HG02884 (cell line): ENCODE results near the gene DRAXIN.

ENCODE experiments used
- ATAC-seq: cut with Tn5 transposase; IDR thresholded peaks from one replicate; pipeline ENCODE4 v1.9.1; 2021; ENCODE audit warnings: mild to moderate bottlenecking, moderate library complexity; ENCODE audit not compliant: unreplicated experiment

Gene DRAXIN

DNA sequence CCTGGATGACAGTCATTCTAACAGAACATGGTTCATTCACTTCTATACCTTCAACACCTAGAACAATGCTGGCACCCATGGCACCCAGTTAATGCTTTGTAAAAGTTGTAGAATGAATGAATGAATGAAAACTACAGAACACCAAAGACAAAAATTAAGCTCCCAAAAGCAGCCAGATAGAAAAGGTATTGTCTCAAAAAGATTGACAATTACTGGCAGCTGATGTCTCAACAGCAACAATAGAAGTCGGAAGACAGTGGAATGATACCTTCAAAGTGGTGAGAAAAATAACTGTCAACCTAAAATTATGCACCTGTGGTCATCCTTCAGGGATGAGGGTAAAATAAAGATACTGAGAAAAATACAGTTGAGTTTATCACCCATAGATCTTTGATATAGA lies 65.5 kb downstream of the DRAXIN start:
- ATAC-seq = no peak

DNA sequence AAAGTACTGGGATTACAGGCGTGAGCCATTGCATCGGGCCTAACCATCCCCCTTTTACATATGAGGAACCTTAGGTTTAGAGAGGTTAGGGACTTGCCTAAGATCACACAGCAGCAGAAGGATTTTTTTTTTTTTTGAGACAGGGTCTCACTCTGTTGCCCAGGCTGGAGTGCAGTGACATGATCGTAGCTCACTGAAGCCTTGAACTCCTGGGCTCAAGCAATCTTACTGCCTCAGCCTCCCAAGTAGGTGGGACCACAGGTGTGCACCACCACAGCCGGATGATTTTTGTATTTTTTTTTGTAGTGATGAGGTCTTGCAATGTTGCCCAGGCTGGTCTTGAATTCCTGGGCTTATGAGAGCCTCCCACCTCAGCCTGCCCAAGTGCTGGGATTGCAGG lies 68.3 kb downstream of the DRAXIN start:
- no peak for ATAC-seq

DNA sequence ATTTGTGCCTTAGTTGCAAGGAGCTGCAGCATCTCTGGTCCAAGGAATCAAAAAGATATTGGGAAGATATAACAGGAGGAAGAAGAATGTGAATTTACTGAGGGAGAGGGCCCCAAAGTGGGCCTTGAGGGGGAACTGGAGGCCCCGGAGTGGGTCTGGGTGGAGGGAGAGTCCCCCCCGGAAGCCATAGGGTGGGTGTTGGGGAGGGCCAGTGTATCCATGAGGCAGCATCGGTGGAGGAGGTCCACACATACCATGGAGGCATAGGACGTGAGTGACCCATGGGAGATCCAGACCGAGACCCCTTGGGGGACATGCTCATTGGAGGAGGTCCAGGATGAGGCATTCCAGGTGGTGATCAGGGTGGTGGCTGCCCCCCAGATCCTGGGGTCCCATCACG lies 69.8 kb downstream of the DRAXIN start:
- no peak for ATAC-seq

DNA sequence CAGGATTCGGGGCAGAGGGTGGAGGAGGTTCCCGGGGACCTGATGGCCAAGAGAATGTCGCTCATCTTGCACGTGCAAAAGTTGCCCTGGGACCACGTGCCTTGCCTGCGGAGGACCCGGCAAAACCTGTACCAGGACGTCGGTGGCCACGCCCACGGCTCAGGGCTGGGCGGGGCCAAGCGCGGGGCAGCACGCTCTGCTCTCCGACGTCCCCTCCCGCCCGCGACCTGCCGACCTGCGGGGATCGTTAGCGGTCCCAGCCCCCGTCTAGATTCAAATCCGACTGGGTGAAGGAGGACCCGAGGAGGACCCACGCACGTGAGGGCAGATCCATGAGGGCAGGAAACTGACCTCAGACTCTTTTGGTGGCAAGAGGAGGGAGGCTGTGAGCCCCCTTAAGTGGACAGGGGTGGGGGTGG lies 70.5 kb downstream of the DRAXIN start, which contains the start of gene C1orf167:
Gene C1orf167 (plus strand): TSS at position 206 of the 419 bp plus-strand sequence. CDS start 2,208 bp downstream, outside the sequence.
- no peak for ATAC-seq

DNA sequence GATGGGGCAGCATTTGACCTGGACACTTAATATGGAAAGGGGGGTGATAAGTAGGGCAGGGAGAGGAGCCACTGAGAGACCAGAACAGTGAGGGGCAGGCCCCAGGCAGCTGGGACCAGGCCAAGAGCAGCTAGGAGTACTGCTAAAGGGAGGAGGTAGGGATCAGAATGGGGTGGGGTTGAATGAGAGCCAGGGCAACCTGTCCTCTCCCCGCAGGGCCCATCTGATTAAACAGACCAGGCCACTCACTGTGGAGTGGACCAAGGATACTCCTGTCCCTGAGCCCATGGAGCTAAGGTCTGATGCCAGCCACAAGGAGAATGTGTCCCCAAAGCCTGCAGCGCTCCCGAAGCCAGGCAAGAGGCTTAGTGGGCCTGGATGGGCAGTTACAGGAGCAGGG lies 72.6 kb downstream of the DRAXIN start:
- no peak for ATAC-seq

DNA sequence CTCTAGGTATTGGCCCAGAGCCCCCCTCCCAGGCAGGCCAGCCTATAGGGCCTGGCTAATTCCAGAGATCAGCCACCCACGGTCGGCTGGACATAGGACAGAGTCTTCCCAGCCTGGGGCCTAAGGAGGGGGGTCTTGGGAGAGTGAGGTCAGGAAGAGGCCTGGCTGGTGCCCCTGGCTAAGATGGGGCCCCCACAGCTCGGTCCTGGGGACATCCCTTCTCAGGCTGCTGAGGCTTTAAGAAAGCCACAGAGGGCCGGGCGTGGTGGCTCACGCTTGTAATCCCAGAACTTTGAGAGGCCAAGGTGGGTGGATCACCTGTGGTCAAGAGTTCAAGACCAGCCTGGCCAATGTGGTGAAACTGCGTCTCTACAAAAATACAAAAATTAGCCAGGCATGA lies 73.0 kb downstream of the DRAXIN start:
- ATAC-seq = no peak

DNA sequence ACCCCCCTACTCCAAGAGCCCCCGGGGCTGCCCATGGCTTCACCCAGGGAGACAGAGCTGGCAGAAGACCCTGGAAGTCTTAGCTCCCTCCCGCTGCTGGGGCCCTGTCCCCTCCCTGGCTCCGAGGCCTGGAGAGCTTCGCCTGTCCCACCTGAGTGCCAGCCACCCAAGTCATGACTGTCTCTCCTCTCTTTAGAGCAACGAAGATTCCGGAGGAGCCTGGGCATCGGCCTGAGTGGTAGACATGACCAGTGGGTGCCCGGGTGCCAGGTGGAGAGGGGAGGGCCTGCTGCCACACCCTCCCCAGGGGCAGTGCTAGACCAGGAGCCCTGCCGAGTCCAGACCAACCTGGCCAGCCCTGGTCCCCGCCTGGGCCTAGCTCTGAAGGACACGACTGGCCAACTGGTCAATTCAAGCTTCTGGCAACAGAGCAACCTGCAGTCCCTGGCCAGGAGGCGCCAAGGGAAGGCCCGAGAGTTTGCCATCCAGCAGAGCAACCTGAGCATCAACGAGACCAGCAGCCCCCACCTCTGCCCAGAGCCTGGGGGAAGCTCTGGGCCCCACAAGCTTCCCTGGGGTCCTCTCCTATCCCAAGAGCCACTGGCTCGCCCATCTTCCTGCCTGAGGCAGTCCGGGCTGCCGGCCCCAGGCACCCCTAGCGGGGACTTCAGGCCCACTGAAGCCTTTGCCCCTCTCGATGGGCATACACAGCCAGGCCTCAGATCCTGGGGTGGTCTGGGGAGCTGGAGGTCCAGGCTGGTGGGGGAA lies 74.3 kb downstream of the DRAXIN start:
- ATAC-seq = no peak

DNA sequence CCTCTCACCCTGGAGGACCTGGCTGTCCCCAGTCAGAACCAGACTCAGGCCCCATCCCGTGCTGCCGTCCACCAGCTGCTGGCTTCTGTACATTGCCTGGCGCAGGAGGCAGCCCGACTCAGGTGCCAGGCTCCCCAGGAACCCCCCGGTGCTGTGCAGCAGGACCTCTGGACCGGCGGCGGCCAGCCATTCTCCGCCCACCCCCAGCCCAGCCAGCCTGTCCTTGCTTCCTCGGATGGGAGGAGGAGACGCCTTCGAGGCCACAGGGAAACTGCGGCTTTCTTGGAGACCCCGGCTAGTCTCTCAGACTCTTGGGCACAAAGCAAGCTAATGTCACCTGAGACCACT lies 74.9 kb downstream of the DRAXIN start:
- ATAC-seq = no peak

DNA sequence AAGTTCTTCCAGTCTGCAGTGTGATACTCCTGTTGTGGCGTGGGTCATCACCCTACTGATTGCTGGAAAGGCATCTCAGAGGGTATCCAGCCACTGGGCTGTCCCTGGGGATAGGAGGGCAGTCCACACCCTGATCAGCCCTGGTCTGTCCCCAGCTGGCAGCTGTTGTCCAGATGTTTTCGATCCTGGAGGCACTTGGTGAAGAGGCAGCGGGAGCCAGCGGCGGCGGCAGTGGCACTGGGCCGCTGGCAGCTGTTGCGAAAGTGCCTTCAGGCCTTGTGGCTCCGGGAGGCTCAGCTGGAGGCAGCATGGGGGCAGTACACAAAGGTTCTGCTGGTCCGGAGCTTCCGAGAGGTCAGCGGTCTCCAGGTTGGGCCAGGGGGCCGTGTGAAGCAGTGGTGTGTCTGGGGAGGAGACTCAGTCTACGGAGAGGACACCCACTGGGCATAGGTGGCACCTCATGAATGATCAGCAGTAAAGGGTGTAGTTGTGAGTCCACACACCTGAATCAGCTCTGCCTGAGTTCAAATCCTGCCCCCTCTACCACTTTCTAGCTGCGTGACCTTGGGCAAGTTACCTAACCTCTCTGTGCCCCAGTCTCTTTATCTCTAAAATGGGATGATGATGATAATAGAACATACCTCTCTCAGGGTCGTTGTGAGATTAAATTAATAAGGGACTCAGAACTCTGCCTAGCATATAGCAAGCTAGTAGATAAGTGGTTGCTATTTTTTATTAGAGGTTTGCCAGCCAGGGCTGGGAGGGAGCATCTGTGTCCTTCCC lies 76.6 kb downstream of the DRAXIN start:
- no peak for ATAC-seq

DNA sequence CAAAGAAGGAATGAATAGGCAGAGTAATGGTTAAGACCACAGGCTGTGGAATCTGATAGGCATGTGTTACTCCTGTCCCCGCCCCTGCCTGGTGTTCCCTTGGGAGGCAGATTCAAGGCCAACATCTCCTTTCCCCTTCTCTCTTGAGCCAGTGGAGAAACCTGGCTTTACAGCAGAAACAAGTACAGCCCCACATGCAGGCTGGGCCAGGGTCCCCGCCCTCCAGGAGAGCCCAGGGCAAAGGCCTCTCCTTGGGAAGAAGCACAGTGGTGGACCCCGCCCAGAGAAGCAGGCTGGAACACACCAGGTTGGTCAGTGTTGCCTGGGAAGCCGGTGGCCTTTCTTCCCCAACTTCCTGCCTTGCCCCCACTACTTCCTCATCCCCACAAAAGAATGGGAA lies 77.3 kb downstream of the DRAXIN start:
- ATAC-seq = no peak

DNA sequence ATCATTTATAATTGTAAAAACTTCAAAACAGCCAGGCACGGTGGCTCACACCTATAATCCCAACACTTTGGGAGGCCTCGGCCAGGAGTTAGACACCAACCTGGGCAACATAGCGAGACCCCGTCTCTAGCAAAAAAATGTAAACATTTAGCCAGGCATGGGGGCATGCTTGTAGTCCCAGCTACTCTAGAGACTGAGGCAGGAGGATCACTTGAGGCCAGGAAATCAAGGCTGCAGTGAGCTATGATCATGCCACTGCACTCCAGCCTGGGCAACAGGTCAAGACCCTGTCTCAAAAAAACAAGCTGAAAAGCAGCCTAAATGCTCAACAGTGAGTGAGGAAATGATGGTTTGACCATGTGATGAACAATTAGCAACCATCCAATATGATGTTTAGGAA lies 77.8 kb downstream of the DRAXIN start:
- no peak for ATAC-seq

DNA sequence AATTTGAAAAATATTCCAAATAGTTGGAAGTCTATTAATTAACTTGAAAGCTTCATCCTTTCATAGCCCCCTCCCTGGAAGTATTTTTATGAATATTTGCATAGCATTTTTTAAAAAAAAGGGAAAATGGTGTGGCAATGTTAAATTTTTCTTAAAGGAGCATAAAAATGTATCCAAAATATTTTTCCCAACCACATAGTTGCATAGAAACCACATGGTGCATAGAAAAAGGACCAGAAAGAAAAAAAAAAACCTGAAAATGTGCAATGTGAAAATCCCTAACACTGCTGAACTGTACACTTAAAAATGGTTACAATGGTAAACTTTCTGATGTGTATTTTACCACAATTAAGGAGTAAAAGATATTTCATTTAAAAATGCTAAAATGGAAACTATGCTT lies 78.5 kb downstream of the DRAXIN start:
- no peak for ATAC-seq

DNA sequence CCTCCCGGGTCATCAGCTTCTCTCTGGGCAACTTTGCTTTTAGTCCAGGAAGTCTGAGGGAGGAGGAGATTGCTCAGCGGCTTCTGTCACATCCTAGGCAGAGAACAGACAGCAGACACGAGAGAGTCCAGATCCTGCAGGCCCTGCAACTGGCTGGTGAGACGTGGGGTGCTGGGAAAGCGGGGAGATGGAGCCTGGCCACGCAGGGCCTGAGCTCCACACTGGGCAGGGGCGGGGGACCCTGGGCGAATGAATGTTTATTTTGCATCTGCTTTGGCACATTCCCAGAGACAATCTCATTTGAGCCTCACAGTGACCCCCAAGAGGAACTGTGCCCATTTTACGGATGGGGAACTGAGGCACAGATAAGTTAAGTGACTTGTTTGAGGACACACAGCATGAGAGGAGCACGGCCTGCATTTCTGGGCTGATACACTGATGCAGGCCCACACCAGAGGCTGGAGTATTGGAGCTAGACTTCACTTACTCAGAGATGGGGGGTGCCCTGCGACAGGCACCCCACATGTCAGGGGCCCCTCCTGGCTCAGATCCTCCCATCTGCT lies 80.1 kb downstream of the DRAXIN start:
- no peak for ATAC-seq

DNA sequence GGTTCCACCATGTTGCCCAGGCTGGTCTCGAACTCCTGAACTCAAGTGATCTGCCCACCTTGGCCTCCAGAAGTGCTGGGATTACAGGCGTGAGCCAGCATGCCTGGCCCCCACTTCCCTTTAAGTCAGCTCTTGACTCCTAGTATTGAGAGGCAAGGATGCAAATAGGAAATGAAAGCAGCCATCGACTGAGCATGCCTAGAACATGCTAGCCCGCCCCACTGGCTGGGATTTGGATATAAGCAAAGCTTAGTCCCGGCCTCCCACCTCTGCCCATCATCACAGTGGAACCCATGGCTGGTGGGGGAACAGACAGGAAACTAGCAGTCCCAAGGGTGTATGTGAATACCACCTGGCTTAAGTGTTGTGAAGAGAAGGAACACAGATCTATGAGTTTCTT lies 80.9 kb downstream of the DRAXIN start:
- no peak for ATAC-seq

DNA sequence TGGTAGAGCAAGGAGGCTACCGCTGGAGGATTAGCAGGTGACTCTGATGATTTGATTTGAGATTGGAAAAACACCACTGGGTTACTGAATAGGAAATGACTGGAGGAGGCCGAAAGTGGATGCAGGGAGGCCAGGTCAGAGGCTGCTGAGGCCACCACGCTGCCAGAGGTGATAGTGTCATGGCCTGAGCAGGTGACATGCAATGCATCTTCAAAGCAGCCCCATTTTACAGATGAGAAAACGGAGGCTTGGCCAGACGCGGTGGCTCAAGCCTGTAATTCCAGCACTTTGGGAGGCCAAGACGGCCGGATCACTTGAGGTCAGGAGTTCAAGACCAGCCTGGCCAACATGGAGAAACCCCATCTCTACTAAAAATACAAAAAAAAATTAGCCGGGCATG lies 83.2 kb downstream of the DRAXIN start:
- no peak for ATAC-seq
